Erythroblast (primary cell): ENCODE results near the gene TLK2.

Source experiments
- GATA1 ChIP-seq: IDR thresholded peaks from 2 replicates; pipeline ENCODE4 v1.6.1; 2011; ENCODE audit warnings: low read depth, mild to moderate bottlenecking, control low read depth, low read length, moderate library complexity
- POLR2A ChIP-seq: IDR thresholded peaks from 2 replicates; pipeline ENCODE4 v1.6.1; 2011; ENCODE audit warnings: mild to moderate bottlenecking, low read length

- TF ChIP-seq POLR2A, result no peak
- no peak for TF ChIP-seq GATA1
These were observed 175.5 kb downstream of the TLK2 start for GRCh38 chr17:62653826-62654761.
